MM.1S (cell line): ENCODE results near the gene RBM8A.

Experiments
- EZH2phosphoT487 ChIP-seq: fragments of 300-600 bp; sonication (generic); IDR thresholded peaks from 2 replicates; pipeline ENCODE4 v1.6.1; 2018; ENCODE audit warnings: antibody characterized with exemption, low read length
- TF ChIP-seq, protein P1 (sequence below): fragments of 300-600 bp; sonication (generic); IDR thresholded peaks from 2 replicates; pipeline ENCODE4 v1.5.1; 2016; ENCODE audit warnings: antibody characterized with exemption, low read length, mixed read lengths

DNA sequence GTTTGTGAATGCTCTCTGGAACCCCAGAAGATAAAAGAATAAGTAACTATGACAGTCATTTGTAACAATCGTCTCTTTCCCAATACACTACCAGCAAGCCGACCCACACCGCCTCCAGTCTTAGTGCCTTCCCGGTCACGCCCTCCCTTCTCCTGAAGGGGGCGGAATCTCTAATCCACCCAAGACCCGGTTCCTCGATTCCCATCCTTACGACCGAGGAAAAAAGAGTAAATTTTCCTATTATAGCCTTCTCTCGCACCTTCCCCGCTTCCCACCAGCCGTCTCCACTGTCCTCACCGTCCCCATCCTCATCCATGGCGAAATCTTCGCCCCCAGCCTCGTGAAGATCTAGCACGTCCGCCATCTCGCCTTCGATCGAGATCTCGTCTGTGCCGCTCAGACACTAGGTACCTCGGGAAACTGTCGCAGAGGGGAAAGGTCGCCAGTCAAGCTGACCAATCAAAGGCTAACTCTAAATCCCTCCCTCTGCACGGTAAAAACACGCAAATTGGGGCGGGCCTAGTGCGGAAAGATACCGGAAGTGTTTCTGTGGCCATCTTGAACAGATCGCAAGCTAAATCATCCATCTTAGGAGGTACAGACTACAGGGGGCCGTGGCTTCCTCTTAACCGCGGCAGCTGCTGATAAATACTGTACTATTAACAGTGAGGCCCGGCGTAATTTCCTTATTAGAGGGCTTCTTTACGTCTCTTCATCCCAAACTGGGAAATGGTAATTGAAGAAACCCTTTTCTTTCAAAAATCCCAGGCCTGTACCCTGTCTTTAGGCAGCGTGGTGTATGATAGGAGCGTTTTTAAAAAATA, at the start of gene RBM8A:
- TF ChIP-seq, protein P1, sequence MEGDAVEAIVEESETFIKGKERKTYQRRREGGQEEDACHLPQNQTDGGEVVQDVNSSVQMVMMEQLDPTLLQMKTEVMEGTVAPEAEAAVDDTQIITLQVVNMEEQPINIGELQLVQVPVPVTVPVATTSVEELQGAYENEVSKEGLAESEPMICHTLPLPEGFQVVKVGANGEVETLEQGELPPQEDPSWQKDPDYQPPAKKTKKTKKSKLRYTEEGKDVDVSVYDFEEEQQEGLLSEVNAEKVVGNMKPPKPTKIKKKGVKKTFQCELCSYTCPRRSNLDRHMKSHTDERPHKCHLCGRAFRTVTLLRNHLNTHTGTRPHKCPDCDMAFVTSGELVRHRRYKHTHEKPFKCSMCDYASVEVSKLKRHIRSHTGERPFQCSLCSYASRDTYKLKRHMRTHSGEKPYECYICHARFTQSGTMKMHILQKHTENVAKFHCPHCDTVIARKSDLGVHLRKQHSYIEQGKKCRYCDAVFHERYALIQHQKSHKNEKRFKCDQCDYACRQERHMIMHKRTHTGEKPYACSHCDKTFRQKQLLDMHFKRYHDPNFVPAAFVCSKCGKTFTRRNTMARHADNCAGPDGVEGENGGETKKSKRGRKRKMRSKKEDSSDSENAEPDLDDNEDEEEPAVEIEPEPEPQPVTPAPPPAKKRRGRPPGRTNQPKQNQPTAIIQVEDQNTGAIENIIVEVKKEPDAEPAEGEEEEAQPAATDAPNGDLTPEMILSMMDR = peak; percentile 77
- TF ChIP-seq EZH2phosphoT487 = no peak
